GM23338 (cell line): ENCODE measurements around the gene PIPOX.

Experiments used
- EZH2 ChIP-seq: fragments of 200-600 bp; sonication (generic); IDR thresholded peaks from one replicate; pipeline ENCODE4 v1.8.0; 2017; ENCODE audit warnings: antibody characterized with exemption, mild to moderate bottlenecking, low read depth; ENCODE audit not compliant: unreplicated experiment
- EZH2phosphoT487 ChIP-seq: fragments of 200-600 bp; sonication (generic); IDR thresholded peaks from one replicate; pipeline ENCODE4 v1.8.1; 2018; ENCODE audit warnings: antibody characterized with exemption; ENCODE audit not compliant: unreplicated experiment
- POLR2AphosphoS5 ChIP-seq: IDR thresholded peaks from 2 replicates; pipeline ENCODE4 v1.6.1; 2016; ENCODE audit warnings: antibody characterized with exemption, low read depth
- TF ChIP-seq, protein P1 (sequence below), 2 experiments: fragments of 200-600 bp in 1 of 2; sonication (generic) in 1 of 2; conservative IDR thresholded peaks; 2 replicates each; pipeline versions ENCODE4 v1.5.1 to v1.6.1; 2016 to 2017; ENCODE audit warnings: antibody characterized with exemption in 2 of 2, low read depth in 2 of 2, mild to moderate bottlenecking in 2 of 2, moderate library complexity in 1 of 2
- TF ChIP-seq, protein P2 (sequence below): IDR thresholded peaks from one replicate; pipeline ENCODE4 v1.6.1; 2018; ENCODE audit warnings: antibody characterized with exemption; ENCODE audit not compliant: unreplicated experiment

- TF ChIP-seq, protein P1, sequence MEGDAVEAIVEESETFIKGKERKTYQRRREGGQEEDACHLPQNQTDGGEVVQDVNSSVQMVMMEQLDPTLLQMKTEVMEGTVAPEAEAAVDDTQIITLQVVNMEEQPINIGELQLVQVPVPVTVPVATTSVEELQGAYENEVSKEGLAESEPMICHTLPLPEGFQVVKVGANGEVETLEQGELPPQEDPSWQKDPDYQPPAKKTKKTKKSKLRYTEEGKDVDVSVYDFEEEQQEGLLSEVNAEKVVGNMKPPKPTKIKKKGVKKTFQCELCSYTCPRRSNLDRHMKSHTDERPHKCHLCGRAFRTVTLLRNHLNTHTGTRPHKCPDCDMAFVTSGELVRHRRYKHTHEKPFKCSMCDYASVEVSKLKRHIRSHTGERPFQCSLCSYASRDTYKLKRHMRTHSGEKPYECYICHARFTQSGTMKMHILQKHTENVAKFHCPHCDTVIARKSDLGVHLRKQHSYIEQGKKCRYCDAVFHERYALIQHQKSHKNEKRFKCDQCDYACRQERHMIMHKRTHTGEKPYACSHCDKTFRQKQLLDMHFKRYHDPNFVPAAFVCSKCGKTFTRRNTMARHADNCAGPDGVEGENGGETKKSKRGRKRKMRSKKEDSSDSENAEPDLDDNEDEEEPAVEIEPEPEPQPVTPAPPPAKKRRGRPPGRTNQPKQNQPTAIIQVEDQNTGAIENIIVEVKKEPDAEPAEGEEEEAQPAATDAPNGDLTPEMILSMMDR (conservative IDR thresholded peaks at IDR 0.05; ENCODE audit: low read depth in 2 of 2): no peak
- TF ChIP-seq, protein P2, sequence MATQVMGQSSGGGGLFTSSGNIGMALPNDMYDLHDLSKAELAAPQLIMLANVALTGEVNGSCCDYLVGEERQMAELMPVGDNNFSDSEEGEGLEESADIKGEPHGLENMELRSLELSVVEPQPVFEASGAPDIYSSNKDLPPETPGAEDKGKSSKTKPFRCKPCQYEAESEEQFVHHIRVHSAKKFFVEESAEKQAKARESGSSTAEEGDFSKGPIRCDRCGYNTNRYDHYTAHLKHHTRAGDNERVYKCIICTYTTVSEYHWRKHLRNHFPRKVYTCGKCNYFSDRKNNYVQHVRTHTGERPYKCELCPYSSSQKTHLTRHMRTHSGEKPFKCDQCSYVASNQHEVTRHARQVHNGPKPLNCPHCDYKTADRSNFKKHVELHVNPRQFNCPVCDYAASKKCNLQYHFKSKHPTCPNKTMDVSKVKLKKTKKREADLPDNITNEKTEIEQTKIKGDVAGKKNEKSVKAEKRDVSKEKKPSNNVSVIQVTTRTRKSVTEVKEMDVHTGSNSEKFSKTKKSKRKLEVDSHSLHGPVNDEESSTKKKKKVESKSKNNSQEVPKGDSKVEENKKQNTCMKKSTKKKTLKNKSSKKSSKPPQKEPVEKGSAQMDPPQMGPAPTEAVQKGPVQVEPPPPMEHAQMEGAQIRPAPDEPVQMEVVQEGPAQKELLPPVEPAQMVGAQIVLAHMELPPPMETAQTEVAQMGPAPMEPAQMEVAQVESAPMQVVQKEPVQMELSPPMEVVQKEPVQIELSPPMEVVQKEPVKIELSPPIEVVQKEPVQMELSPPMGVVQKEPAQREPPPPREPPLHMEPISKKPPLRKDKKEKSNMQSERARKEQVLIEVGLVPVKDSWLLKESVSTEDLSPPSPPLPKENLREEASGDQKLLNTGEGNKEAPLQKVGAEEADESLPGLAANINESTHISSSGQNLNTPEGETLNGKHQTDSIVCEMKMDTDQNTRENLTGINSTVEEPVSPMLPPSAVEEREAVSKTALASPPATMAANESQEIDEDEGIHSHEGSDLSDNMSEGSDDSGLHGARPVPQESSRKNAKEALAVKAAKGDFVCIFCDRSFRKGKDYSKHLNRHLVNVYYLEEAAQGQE: peak; percentile 28
- TF ChIP-seq EZH2: no peak
- TF ChIP-seq POLR2AphosphoS5: no peak
- no peak for TF ChIP-seq EZH2phosphoT487
Observed at GRCh38 chr17:29002811-29003210, 40.1 kb upstream of the PIPOX start.
